Mucosa of gallbladder (tissue), 1 donor: Measurements from ENCODE around the gene RPS21. TPM values are rescaled to one million over a fixed set of nuclear protein-coding genes. Genes with fewer than 3 reads are reported as not detected.
A peak's percentile ranks its signal among the peaks of the same experiment; 100 is the strongest.

Source experiments
- DNase-seq: peaks from one replicate; pipeline ENCODE4 v3.0.0-alpha.2; 2020; ENCODE audit warnings: low spot score
- total RNA-seq: library from RNA; stranded (reverse); gene quantifications from one replicate; pipeline ENCODE4 v1.2.1, GENCODE V29; 2021
- donor health status: DM: no; HTN: no; CAD: no.

Gene RPS21
- total RNA-seq, 1 donor from 2014 or later: 968 TPM

- no peak for DNase-seq
These were observed 8.7 kb upstream of the RPS21 start for GRCh38 chr20:62378215-62378614.

GRCh38 chr20:62381202-62381797 lies 5.6 kb upstream of the RPS21 start:
- DNase-seq: no peak

- no peak for DNase-seq
These were observed 5.1 kb upstream of the RPS21 start for GRCh38 chr20:62381842-62382241.

GRCh38 chr20:62382306-62383198 lies 4.4 kb upstream of the RPS21 start:
- DNase-seq: peak; percentile 70

- DNase-seq: no peak
These were observed 463 bp downstream of the RPS21 start for GRCh38 chr20:62387219-62387913.

- no peak for DNase-seq
These were observed 1.2 kb downstream of the RPS21 start for GRCh38 chr20:62387933-62388635.

- no peak for DNase-seq
These were observed 2.1 kb downstream of the RPS21 start for GRCh38 chr20:62388839-62389600.

- no peak for DNase-seq
These were observed 2.7 kb downstream of the RPS21 start for GRCh38 chr20:62389601-62390087.

GRCh38 chr20:62390317-62391164 lies 3.6 kb downstream of the RPS21 start:
- no peak for DNase-seq

- DNase-seq: no peak
These were observed 4.5 kb downstream of the RPS21 start for GRCh38 chr20:62391165-62392076.

- no peak for DNase-seq
These were observed 5.1 kb downstream of the RPS21 start for GRCh38 chr20:62392077-62392418.

GRCh38 chr20:62392621-62393334 lies 5.9 kb downstream of the RPS21 start:
- DNase-seq: no peak

GRCh38 chr20:62393335-62393665 lies 6.4 kb downstream of the RPS21 start:
- DNase-seq: no peak

GRCh38 chr20:62393830-62394229 lies 6.9 kb downstream of the RPS21 start:
- DNase-seq: no peak

- DNase-seq: no peak
These were observed 7.6 kb downstream of the RPS21 start for GRCh38 chr20:62394248-62395245.

GRCh38 chr20:62395311-62396242 lies 8.7 kb downstream of the RPS21 start:
- no peak for DNase-seq
